Neutrophil (primary cell): Measurements from ENCODE around the gene TNFAIP6.

Experiments
- H3K27ac ChIP-seq: fragments of 200-600 bp; sonication (generic); 2 replicates; pipeline ENCODE4 v1.5.1; 2016; ENCODE audit warnings: mild to moderate bottlenecking, moderate library complexity
- H3K27me3 ChIP-seq: fragments of 200-600 bp; sonication (generic); 2 replicates; pipeline ENCODE4 v1.6.0; 2016; ENCODE audit warnings: mild to moderate bottlenecking
- H3K36me3 ChIP-seq: fragments of 200-600 bp; sonication (generic); 2 replicates; pipeline ENCODE4 v1.5.1; 2017
- H3K4me1 ChIP-seq, 2 experiments: fragments of 200-600 bp in 1 of 2; sonication (generic) in 1 of 2; 1 replicate in 1 of 2; 2 replicates in 1 of 2; pipeline versions ENCODE4 v1.5.1 to v1.6.1; 2013 to 2016; ENCODE audit warnings: low read depth in 1 of 2, low read length in 1 of 2, mild to moderate bottlenecking in 1 of 2, moderate library complexity in 1 of 2; ENCODE audit not compliant: control insufficient read depth in 1 of 2, insufficient read depth in 1 of 2
- H3K4me3 ChIP-seq, 2 experiments: fragments of 200-600 bp in 1 of 2; sonication (generic) in 1 of 2; 1 replicate in 1 of 2; 2 replicates in 1 of 2; pipeline ENCODE4 v1.5.1; 2013 to 2016; ENCODE audit warnings: low read depth in 1 of 2, low read length in 1 of 2, mild to moderate bottlenecking in 1 of 2, moderate library complexity in 1 of 2
- H3K9me3 ChIP-seq: fragments of 200-600 bp; sonication (generic); 2 replicates; pipeline ENCODE4 v1.5.1; 2016
- CTCF ChIP-seq: fragments of 200-600 bp; sonication (generic); IDR thresholded peaks from 2 replicates; pipeline ENCODE4 v1.5.1; 2016; ENCODE audit warnings: antibody characterized with exemption

Gene TNFAIP6

DNA sequence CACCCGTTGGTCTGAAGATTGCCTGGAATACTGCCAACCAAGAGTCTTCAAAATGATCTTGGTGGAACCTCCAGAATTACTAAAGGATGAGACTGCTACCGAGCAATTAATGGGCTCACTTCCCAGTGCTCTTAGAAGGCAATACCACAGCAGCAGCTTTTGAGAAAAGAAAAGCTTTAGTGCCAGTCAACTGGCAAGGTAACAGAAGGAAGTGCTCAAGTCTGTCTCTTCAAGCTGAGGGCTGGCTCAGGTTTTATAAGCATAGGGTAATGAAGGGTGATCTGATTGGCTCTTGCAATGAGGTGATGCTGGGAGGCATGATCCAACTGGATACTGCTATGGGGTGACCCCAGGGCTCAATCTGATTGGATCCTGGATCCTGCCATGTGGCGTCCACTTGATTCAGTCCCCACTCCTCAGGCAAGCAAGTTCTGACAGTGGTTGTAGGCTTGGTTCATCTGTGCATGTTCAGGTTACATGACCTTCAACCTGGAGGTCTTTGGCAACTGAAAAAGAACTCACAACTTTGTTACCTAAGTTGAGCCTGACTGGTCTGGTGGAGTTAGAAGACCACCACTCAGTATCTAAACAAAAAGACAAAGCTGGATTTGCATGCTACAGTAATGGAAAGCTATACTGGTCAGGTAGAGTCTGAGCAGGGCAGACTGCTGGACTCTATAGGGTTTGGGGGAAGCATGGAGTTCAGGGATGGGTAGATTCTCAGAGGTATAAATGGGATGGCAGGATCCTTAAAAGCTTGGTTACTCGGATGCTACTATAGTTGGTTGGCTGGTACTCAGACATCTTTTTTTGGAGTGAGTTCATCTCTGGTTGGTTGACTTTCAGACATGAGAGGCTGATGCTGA, 38.4 kb downstream of the TNFAIP6 start:
- TF ChIP-seq CTCF, result no peak
- Histone ChIP-seq H3K4me1 (no peaks in the 10 kb centered on the region), H3K27ac (no peak overlapping the region), H3K36me3 (no peaks in the 10 kb centered on the region), H3K9me3 (no peaks in the 10 kb centered on the region), H3K27me3 (no peaks in the 10 kb centered on the region), H3K4me3 (no peak overlapping the region)

DNA sequence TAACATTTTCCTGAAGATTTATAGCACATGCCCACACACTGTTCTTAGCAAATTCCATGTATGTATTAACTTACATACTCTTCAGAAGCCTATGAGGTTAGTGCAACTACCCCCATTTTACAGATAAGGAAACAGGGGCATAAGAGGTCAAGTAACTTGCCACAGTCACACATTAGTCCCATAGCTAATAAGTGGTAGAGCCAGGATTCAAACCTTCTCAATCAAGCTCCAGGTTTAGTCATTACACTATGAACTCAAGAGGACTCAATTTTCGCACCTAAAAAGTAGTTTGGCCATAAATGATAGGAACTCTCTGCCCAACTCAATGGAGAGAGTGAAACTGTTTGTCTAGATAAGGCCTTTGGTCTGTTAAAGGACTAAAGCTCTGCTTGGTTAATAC, 42.6 kb downstream of the TNFAIP6 start:
- Histone ChIP-seq H3K27ac (no peak overlapping the region), H3K4me3 (no peak overlapping the region), H3K9me3 (no peaks in the 10 kb centered on the region), H3K36me3 (no peaks in the 10 kb centered on the region), H3K4me1 (no peaks in the 10 kb centered on the region), H3K27me3 (no peaks in the 10 kb centered on the region)
- no peak for TF ChIP-seq CTCF

GRCh38 chr2:151401149-151401548, 43.8 kb downstream of the TNFAIP6 start:
- Histone ChIP-seq H3K9me3 (no peaks in the 10 kb centered on the region), H3K4me1 (no peaks in the 10 kb centered on the region), H3K27me3 (no peaks in the 10 kb centered on the region), H3K4me3 (no peak overlapping the region), H3K36me3 (no peaks in the 10 kb centered on the region), H3K27ac (no peak overlapping the region)
- no peak for TF ChIP-seq CTCF

- Histone ChIP-seq H3K27ac (no peak overlapping the region), H3K9me3 (no peaks in the 10 kb centered on the region), H3K36me3 (no peaks in the 10 kb centered on the region), H3K27me3 (no peaks in the 10 kb centered on the region), H3K4me3 (no peak overlapping the region), H3K4me1 (no peaks in the 10 kb centered on the region)
- TF ChIP-seq CTCF, result no peak
These were observed 46.5 kb downstream of the TNFAIP6 start for GRCh38 chr2:151403914-151404313.

DNA sequence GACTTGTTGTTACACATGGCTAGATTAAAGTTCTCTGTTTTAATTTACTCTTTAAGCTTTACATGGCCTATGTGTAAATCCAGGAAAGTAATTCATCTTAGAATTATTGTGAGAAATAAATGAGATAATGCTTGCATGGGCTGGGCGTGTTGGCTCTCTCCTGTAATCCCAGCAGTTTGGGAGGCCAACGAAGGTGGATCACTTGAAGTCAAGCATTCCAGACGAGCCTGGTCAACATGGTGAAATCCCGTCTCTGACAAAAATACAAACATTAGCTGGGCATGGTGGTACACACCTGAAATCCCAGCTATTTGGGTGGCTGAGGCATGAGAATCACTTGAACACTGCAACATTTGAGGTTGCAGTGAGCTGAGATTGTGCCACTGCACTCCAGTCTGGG, 48.0 kb downstream of the TNFAIP6 start:
- no peak for TF ChIP-seq CTCF
- peaks cover 5 to 7% of the 10 kb centered on the region in 2 experiments for H3K4me1 ChIP-seq
- H3K27me3 ChIP-seq, result no peaks in the 10 kb centered on the region
- H3K27ac ChIP-seq, result no peak overlapping the region
- H3K36me3 ChIP-seq, result no peaks in the 10 kb centered on the region
- H3K9me3 ChIP-seq, result no peaks in the 10 kb centered on the region
- H3K4me3 ChIP-seq, result no peak overlapping the region
